Cardiac muscle cell (in vitro differentiated cells and primary cell): ENCODE data around the gene MED7. TPM values are rescaled to one million over a fixed set of nuclear protein-coding genes. Genes with fewer than 3 reads are reported as not detected.

Source experiments
- DNase-seq, 2 donors: peaks; one replicate each; pipeline versions ENCODE4 v3.0.0 to v3.0.0-alpha.2; 2010 to 2017; ENCODE audit warnings: low read depth in 1 of 2, low spot score in 1 of 2
- H3K27ac ChIP-seq: fragments of 200-600 bp; sonication (generic); 2 replicates; pipeline ENCODE4 v1.5.1; 2016
- H3K27me3 ChIP-seq: fragments of 200-600 bp; sonication (generic); 2 replicates; pipeline ENCODE4 v1.6.0; 2016; ENCODE audit warnings: control low read depth
- H3K36me3 ChIP-seq: fragments of 200-600 bp; sonication (generic); 2 replicates; pipeline ENCODE4 v1.5.1; 2016; ENCODE audit warnings: control low read depth
- H3K4me1 ChIP-seq: fragments of 200-600 bp; sonication (generic); 2 replicates; pipeline ENCODE4 v1.8.1; 2017; ENCODE audit warnings: low read depth, mild to moderate bottlenecking, mixed run types
- H3K4me3 ChIP-seq: fragments of 200-600 bp; sonication (generic); 2 replicates; pipeline ENCODE4 v1.5.1; 2016; ENCODE audit warnings: mild to moderate bottlenecking
- H3K9me3 ChIP-seq: fragments of 200-600 bp; sonication (generic); 2 replicates; pipeline ENCODE4 v1.5.1; 2017; ENCODE audit warnings: low read depth, mild to moderate bottlenecking, control low read depth
- polyA plus RNA-seq: library from polyadenylated mRNA; unstranded; fragments of >200 nt; fragmentation: Nextera tagmentation; extraction: Ambion mirVana; gene quantifications from 2 replicates; pipeline ENCODE4 v1.2.1, GENCODE V29; 2016
- total RNA-seq: library from RNA; depleted of rRNA; stranded (reverse); fragments of >200 nt; gene quantifications from 2 replicates; pipeline ENCODE4 v1.2.3, GENCODE V29; 2016
- TF ChIP-seq, protein P1 (sequence below): IDR thresholded peaks from 2 replicates; pipeline ENCODE4 v1.5.1; 2012; ENCODE audit warnings: low read depth, mild to moderate bottlenecking, low read length

The MED7 gene
- total and polyA plus RNA-seq, 2 experiments from 2014 or later, result 8.2 to 16.2 TPM

DNA sequence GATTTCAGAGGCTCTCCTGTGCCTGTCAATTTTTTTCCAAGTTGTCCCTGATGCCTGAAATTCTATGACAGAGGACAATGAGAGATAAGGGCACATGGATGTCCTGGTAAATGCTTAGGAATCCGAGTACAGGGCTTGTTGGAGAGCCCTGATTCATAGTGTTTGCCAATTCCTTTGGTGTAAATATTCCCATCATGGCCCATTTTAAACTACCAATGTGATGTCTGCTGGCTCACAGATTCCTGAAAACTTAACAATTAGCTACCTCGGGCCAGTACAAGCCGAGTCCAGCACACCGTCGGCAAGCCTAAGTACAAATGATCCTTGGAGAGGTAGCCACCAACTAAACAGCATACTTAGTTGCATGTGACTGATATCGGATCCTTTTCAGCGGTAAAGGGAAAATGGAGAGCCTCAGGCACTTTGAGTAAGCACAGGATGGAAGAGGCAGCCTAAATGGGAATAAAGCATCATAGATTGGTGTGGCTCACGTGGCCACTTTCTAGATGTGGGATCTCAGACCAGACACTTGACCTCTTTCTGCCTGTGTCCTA lies 41.5 kb upstream of the MED7 start:
- H3K27ac ChIP-seq, result no peak overlapping the region

DNA sequence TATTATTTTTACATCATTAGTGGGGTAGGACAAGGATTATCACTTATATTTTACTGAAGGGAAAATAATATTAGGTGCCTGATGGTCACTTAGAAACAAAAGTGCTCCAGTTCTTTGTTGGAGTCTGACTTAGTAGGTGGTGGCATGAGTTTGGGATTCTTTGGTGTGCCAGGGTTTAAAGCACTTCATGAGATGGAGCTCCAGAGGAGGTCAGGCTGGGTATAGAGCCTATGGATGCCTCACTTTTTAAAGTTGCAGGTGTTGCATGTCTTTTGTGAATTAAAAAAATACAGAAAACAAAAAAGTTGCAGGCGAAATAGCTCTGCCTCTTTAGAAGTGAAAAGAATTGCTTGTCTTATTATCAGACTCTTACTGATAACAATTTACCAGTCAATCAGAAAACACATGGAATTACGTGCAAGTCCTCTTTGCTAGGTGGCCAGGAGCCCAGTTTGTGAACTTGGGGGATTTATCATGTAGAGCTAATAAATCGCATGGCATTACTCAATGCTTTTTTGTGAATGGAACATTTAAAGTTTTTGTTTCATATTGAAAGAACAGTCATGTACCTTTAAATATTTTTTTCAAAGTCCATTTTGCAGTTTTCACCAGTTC lies 39.6 kb upstream of the MED7 start:
- H3K27ac ChIP-seq, result no peak overlapping the region
- no peak overlapping the region for H3K4me3 ChIP-seq
- H3K4me1 ChIP-seq, result no peaks in the 10 kb centered on the region
- TF ChIP-seq, protein P1, sequence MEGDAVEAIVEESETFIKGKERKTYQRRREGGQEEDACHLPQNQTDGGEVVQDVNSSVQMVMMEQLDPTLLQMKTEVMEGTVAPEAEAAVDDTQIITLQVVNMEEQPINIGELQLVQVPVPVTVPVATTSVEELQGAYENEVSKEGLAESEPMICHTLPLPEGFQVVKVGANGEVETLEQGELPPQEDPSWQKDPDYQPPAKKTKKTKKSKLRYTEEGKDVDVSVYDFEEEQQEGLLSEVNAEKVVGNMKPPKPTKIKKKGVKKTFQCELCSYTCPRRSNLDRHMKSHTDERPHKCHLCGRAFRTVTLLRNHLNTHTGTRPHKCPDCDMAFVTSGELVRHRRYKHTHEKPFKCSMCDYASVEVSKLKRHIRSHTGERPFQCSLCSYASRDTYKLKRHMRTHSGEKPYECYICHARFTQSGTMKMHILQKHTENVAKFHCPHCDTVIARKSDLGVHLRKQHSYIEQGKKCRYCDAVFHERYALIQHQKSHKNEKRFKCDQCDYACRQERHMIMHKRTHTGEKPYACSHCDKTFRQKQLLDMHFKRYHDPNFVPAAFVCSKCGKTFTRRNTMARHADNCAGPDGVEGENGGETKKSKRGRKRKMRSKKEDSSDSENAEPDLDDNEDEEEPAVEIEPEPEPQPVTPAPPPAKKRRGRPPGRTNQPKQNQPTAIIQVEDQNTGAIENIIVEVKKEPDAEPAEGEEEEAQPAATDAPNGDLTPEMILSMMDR, result no peak
- H3K36me3 ChIP-seq, result no peaks in the 10 kb centered on the region
- H3K27me3 ChIP-seq, result no peaks in the 10 kb centered on the region
- H3K9me3 ChIP-seq, result no peaks in the 10 kb centered on the region
- no peak for DNase-seq

More for the DNA sequence above, 41.5 kb upstream of the MED7 start:
- DNase-seq, result no peak
- TF ChIP-seq, protein P1, result no peak
- H3K4me1 ChIP-seq, result no peaks in the 10 kb centered on the region
- no peaks in the 10 kb centered on the region for H3K36me3 ChIP-seq
- H3K4me3 ChIP-seq, result no peak overlapping the region
- no peaks in the 10 kb centered on the region for H3K9me3 ChIP-seq
- no peaks in the 10 kb centered on the region for H3K27me3 ChIP-seq

DNA sequence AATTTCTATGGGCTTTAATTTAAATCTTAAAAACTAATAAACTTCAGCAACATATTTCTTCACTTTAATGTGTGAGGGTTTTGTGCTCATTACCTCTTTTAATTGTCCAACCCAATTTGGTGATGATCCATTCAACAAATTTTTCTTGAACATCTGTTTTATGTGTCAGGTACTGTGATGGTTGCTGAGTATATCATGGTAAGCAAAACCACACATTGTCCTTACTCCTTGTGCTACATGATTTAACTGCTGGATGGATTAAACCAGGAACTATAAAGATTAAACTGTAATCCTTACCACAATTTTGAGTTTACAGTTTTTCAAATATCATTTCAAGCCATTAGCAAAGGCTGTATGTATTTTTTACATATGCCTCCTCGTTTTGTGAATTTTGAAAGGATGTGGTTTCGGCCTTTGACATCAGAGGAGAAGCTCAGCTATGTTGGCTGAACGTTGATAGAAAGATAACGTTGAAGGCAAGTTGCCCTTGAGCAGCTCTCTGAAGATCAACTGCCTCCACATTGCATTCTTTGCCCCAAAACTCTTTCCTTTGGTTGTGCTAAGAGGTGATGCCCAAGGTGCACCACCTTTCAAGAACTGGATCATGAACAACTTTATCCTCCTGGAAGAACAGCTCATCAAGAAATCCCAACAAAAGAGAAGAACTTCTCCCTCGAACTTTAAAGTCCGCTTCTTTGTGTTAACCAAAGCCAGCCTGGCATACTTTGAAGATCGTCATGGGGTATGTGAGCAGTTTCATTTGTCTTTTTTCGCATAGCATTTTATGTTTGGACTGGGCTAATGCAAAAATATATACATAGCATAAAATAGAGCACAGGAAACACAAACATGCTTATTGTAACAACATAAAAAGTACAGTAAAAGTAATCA lies 38.0 kb upstream of the MED7 start, which contains the start of gene ITK:
Gene ITK, plus strand, starts transcription at position 467 of the 891 bp plus-strand sequence. Its CDS starts 138 bp downstream, at position 605.
- Histone ChIP-seq H3K4me1 (no peaks in the 10 kb centered on the region), H3K36me3 (no peaks in the 10 kb centered on the region), H3K9me3 (no peaks in the 10 kb centered on the region), H3K4me3 (no peak within 1 kb of the TSS), H3K27ac (no peak within 1 kb of the TSS), H3K27me3 (no peaks in the 10 kb centered on the region)
- TF ChIP-seq, protein P1, result no peak
- DNase-seq, result no peak

DNA sequence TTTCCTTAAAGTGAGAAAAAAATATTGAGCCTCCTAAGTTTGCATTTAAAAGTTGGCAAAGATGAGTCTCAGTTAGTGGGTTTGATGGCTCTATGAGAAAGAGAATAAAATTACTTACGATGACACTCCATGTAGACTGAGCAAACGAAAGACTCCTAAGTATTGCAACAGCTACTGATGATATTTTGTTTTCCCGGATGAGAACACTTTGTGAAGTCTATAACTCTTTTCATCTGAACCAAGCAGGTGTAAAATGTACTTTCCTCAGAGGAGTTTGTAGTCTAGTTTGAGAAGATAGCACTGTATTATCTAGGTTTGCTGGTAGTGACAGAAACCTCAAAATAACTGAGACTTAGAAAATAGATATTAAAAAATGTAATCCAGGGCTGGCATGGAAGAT lies 36.3 kb upstream of the MED7 start:
- Histone ChIP-seq H3K27ac (no peak overlapping the region), H3K36me3 (no peaks in the 10 kb centered on the region), H3K27me3 (no peaks in the 10 kb centered on the region), H3K4me3 (no peak overlapping the region), H3K9me3 (no peaks in the 10 kb centered on the region), H3K4me1 (no peaks in the 10 kb centered on the region)
- TF ChIP-seq, protein P1, result no peak
- no peak for DNase-seq

DNA sequence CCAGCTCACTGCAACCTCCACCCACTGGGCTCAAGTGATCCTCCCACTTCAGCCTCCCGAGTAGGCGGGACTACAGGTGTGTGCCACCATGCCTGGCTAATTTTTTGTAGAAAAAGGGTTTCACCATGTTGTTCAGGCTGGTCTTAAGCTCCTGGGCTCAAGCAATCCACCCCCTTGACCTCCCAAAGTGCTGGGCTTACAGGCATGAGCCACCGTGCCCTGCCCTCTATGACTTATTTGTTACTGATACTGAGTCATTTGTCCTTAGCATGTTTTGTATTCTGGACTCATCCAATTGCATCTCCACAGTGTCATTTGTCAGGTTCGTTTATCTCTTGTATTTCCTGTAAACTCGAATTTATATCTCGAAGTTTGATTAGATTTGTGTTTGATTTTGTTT lies 35.3 kb upstream of the MED7 start:
- TF ChIP-seq, protein P1, result no peak
- no peaks in the 10 kb centered on the region for H3K36me3 ChIP-seq
- no peak overlapping the region for H3K4me3 ChIP-seq
- DNase-seq, result no peak
- H3K9me3 ChIP-seq, result no peaks in the 10 kb centered on the region
- no peaks in the 10 kb centered on the region for H3K27me3 ChIP-seq
- no peak overlapping the region for H3K27ac ChIP-seq
- no peaks in the 10 kb centered on the region for H3K4me1 ChIP-seq
